Esophagus muscularis mucosa (tissue), 4 donors: ENCODE measurements around the gene GATB. TPM values are rescaled to one million over a fixed set of nuclear protein-coding genes. Genes with fewer than 3 reads are reported as not detected.

Experiments
- DNase-seq: peaks from one replicate; pipeline ENCODE4 v3.0.0-alpha.2; 2017; ENCODE audit errors: extremely low spot score
- H3K27ac ChIP-seq, 4 donors: fragments of 200-600 bp; sonication (generic); replicated peaks in 1 of 4; 1 replicate in 3 of 4; 2 replicates in 1 of 4; pipeline ENCODE4 v1.5.1; 2016 to 2019; ENCODE audit warnings: mild to moderate bottlenecking in 1 of 4
- H3K27me3 ChIP-seq, 4 donors: fragments of 200-600 bp; sonication (generic); one replicate each; pipeline versions ENCODE4 v1.5.1 to v1.6.0; 2016 to 2019
- H3K36me3 ChIP-seq, 4 donors: fragments of 200-600 bp; sonication (generic); one replicate each; pipeline ENCODE4 v1.5.1; 2016 to 2019
- H3K4me1 ChIP-seq, 4 donors: fragments of 200-600 bp; sonication (generic); one replicate each; pipeline ENCODE4 v1.5.1; 2016 to 2019
- H3K4me3 ChIP-seq, 4 donors: fragments of 200-600 bp; sonication (generic); 1 replicate in 2 of 4; 2 replicates in 2 of 4; pipeline ENCODE4 v1.5.1; 2016 to 2019; ENCODE audit warnings: mild to moderate bottlenecking in 4 of 4, moderate library complexity in 1 of 4
- H3K9me3 ChIP-seq, 4 donors: fragments of 200-600 bp; sonication (generic); 1 replicate in 3 of 4; 2 replicates in 1 of 4; pipeline ENCODE4 v1.5.1; 2016 to 2019
- EP300 ChIP-seq: sonication (generic); formaldehyde crosslinking; IDR thresholded peaks from one replicate; pipeline ENCODE4 v1.6.1; 2017; ENCODE audit warnings: antibody characterized with exemption
- POLR2A ChIP-seq: fragments of 450-650 bp; IDR thresholded peaks from one replicate; pipeline ENCODE4 v1.6.1; 2017; ENCODE audit warnings: antibody characterized with exemption, moderate library complexity, mild to moderate bottlenecking, low read depth
- POLR2AphosphoS5 ChIP-seq, 2 donors: sonication (generic); formaldehyde crosslinking; IDR thresholded peaks; one replicate each; pipeline ENCODE4 v1.6.1; 2017; ENCODE audit warnings: antibody characterized with exemption in 2 of 2
- WGBS: methylation state at CpG from one replicate; pipeline ENCODE4 v1.1.5; 2018; 5-methylcytosine and 5-hydroxymethylcytosine counted together
- intact Hi-C: fragments of 100-400 bp; cut with DNase I; formaldehyde crosslinking; loops from one replicate; pipeline ENCODE4 v1.15.1; 2023
- total RNA-seq, 4 donors: library from RNA; depleted of rRNA; stranded (reverse); fragments of >200 nt; gene quantifications; one replicate each; pipeline versions ENCODE4 v1.1.0 to v1.2.1, GENCODE V29; 2016
- TF ChIP-seq, protein P1 (sequence below), 3 experiments: fragments of 200-600 bp in 2 of 3; fragments of 450-650 bp in 1 of 3; sonication (generic) in 2 of 3; IDR thresholded peaks; one replicate each; pipeline ENCODE4 v1.5.1; 2017 to 2019; ENCODE audit warnings: antibody characterized with exemption in 3 of 3, mild to moderate bottlenecking in 2 of 3, moderate library complexity in 1 of 3

GATB gene
- total RNA-seq, 4 donors from 2014 or later, result 12.4 to 19.9 (median 16.4) TPM

DNA sequence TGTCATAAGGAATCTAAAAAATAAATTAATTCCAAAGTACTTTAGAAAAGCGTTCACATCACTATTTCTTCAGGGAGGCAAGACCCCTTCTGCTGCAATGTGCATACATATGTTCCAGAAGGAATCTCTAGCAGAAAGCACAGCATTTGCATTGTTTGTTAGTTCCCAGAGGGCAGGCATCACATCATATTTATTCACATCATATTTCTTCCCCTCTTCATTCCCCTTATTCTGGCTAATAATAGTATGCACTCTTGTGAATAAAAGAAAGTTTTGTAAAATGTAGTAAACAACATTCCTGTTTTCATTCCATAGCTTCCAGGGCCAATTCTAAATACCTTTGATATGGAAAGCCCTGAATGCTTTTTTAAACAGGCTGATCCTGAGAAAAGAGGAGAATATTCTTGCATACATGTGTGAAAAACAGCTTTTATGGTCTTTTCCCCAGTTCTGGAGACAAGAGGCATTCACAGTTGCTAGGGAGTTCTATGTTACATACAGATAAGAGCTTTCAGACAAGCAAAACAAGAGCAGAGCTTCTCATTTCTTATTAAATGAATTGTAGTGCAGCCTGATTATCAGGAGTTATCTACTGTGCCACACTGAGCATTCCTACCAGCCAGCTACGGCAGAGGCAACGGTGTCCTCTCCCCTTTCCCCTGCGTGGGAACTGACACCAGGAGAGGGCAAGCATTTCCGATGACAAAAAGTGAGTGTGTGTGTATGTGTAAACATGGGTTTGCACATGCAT is 15.2 kb downstream of the GATB start:
- intact Hi-C loops, result no loop called here
- Histone ChIP-seq H3K4me1 (peaks cover 7 to 17% (median 10%) of the 10 kb centered on the region in 4 donors), H3K27me3 (no peaks in the 10 kb centered on the region), H3K9me3 (no peaks in the 10 kb centered on the region), H3K4me3 (no peak overlapping the region), H3K27ac (no peak overlapping the region), H3K36me3 (peaks cover 0 to 7% (median 2%) of the 10 kb centered on the region in 4 donors)
- no peak for DNase-seq
- WGBS, result 64% methylated on average over 5 of the region's 5 CpGs
- no peak for TF ChIP-seq POLR2AphosphoS5 (IDR thresholded peaks at IDR 0.05)
- TF ChIP-seq POLR2A, result no peak
- no peak for TF ChIP-seq EP300
- TF ChIP-seq, protein P1, sequence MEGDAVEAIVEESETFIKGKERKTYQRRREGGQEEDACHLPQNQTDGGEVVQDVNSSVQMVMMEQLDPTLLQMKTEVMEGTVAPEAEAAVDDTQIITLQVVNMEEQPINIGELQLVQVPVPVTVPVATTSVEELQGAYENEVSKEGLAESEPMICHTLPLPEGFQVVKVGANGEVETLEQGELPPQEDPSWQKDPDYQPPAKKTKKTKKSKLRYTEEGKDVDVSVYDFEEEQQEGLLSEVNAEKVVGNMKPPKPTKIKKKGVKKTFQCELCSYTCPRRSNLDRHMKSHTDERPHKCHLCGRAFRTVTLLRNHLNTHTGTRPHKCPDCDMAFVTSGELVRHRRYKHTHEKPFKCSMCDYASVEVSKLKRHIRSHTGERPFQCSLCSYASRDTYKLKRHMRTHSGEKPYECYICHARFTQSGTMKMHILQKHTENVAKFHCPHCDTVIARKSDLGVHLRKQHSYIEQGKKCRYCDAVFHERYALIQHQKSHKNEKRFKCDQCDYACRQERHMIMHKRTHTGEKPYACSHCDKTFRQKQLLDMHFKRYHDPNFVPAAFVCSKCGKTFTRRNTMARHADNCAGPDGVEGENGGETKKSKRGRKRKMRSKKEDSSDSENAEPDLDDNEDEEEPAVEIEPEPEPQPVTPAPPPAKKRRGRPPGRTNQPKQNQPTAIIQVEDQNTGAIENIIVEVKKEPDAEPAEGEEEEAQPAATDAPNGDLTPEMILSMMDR (IDR thresholded peaks at IDR 0.05), result no peak

DNA sequence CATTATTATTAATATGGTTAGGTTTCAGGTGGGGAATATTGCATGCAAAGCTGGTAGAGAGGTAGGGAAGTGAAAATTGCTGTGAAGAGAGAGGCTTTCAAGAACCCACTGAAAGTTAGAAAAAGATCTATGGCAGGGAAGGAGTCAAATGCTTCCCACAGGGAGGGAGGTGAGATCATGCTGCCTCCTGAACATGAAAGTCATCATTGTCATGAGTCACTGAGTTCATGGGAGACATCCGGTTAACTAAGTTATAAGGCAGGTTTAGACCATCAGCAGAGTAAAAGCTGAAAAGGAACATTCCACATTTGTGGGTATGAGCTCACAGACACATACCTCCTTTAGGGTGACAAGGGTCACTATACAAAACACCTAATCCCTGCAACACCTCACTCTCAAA is 16.2 kb downstream of the GATB start:
- no peak for DNase-seq
- intact Hi-C loops, result no loop called here
- Histone ChIP-seq H3K9me3 (no peaks in the 10 kb centered on the region), H3K27me3 (no peaks in the 10 kb centered on the region), H3K36me3 (peaks cover 0 to 4% (median under 1%) of the 10 kb centered on the region in 4 donors), H3K4me1 (peaks cover 7 to 17% (median 10%) of the 10 kb centered on the region in 4 donors), H3K4me3 (no peak overlapping the region), H3K27ac (no peak overlapping the region)
- no peak for TF ChIP-seq POLR2AphosphoS5 (IDR thresholded peaks at IDR 0.05)
- TF ChIP-seq, protein P1 (IDR thresholded peaks at IDR 0.05), result no peak
- no peak for TF ChIP-seq POLR2A
- TF ChIP-seq EP300, result no peak
- 45% methylated on average over 1 of the region's 1 CpG for WGBS

DNA sequence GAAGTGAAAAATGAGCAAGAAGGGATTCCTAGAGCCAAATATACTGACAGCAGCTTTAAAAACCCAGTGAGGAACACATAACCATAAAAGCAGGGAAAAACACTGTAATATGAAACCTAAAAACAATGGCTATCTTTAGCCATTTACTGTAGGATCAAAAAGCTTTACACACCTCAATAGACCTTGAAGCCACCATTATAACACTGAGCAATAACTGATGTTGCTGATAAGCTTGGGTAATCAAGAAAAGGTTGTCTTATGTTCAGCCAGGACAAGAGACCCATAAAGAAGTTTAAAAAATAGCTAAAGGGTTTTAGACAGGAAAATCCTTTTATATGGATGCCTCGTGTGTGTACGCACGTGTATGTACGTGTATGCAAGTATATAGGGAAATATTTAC is 16.9 kb downstream of the GATB start:
- WGBS, result over 99% methylated on average over 4 of the region's 4 CpGs
- Histone ChIP-seq H3K36me3 (peaks cover 0 to 4% (median under 1%) of the 10 kb centered on the region in 4 donors), H3K27me3 (no peaks in the 10 kb centered on the region), H3K4me1 (peaks cover 7 to 19% (median 10%) of the 10 kb centered on the region in 4 donors), H3K9me3 (no peaks in the 10 kb centered on the region), H3K27ac (no peak overlapping the region), H3K4me3 (no peak overlapping the region)
- TF ChIP-seq POLR2A, result no peak
- TF ChIP-seq POLR2AphosphoS5 (IDR thresholded peaks at IDR 0.05), result no peak
- TF ChIP-seq, protein P1 (IDR thresholded peaks at IDR 0.05), result no peak
- no peak for TF ChIP-seq EP300
- intact Hi-C loops, result no loop called here
- no peak for DNase-seq

DNA sequence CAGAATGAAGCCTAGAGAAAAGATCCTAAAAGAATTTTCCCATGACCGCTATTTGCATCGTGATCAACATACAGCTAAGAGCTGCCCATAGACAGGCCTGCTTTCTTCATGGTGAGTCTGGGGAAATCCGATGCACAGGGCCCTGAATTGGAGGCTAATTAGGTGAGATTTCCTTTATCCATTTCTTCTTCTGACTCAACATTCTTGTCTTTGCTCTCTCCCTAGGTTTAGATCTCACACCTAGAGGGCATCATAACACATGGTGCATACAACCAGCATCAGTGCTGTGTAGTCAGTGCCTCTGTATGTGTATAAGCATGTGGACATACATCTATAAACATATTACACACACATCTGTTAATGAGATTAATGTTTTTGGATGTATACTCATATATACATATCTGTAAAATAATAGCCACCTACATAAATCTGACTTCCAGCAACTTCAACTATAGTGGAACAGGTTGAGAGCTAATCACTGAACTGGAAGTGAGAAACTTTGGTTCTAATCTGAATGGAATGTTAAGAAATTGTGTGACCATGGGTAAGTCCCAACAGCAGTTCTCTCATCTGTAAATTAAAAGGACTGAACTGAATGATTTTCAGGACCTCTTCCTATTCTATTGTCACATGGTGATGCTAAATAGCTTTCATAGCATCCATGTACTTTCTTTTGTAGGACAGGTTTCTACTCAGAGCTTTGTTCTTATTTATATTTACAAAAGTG is 17.5 kb downstream of the GATB start:
- TF ChIP-seq, protein P1 (IDR thresholded peaks at IDR 0.05), result no peak
- TF ChIP-seq POLR2AphosphoS5 (IDR thresholded peaks at IDR 0.05) (no peak), EP300 (no peak), POLR2A (no peak)
- intact Hi-C loops, result no loop called here
- Histone ChIP-seq H3K36me3 (peaks cover 0 to 4% (median 2%) of the 10 kb centered on the region in 4 donors), H3K27me3 (no peaks in the 10 kb centered on the region), H3K9me3 (no peaks in the 10 kb centered on the region), H3K27ac (no peak overlapping the region), H3K4me1 (peaks cover 7 to 22% (median 10%) of the 10 kb centered on the region in 4 donors), H3K4me3 (no peak overlapping the region)
- WGBS, result 93% methylated on average over 3 of the region's 3 CpGs
- no peak for DNase-seq
